COLO668 (cell line): ENCODE measurements around the gene SNX4.
"Not testable (repeated sequence)": the region's sequence is repeated elsewhere in the genome, so short reads cannot be mapped to it uniquely, and the experiment has no call there.

Experiments
- DNase-seq: peaks from one replicate; lab custom pipeline; 2025; ENCODE audit not compliant: unreplicated experiment; lab: John Stamatoyannopoulos, UW

SNX4 gene

GRCh38 chr3:125405515-125405914 lies 114.5 kb downstream of the SNX4 start:
- not testable (repeated sequence) for DNase-seq

GRCh38 chr3:125403789-125404188 lies 116.2 kb downstream of the SNX4 start:
- no peak for DNase-seq

- no peak for DNase-seq
Measured at GRCh38 chr3:125402639-125403038, 117.4 kb downstream of the SNX4 start.

- no peak for DNase-seq
Measured at GRCh38 chr3:125401402-125401801, 118.6 kb downstream of the SNX4 start.

GRCh38 chr3:125398952-125399351 lies 121.0 kb downstream of the SNX4 start:
- DNase-seq: peak; percentile 44
